MM.1S (cell line): ENCODE measurements around the gene WWTR1.

Experiments
- DNase-seq: peaks from one replicate; pipeline ENCODE4 v3.0.0-alpha.2; 2015
- H2AFZ ChIP-seq: fragments of 300-600 bp; sonication (generic); 2 replicates; pipeline ENCODE4 v1.6.0; 2016; ENCODE audit warnings: antibody characterized with exemption, low read length
- H3F3A ChIP-seq: fragments of 300-600 bp; sonication (generic); 2 replicates; pipeline ENCODE4 v1.6.1; 2016; ENCODE audit warnings: mild to moderate bottlenecking, antibody characterized with exemption, low read length, moderate library complexity, mixed read lengths; ENCODE audit not compliant: insufficient read depth
- H3K27ac ChIP-seq: fragments of 300-600 bp; sonication (generic); 2 replicates; pipeline ENCODE4 v1.5.1; 2016; ENCODE audit warnings: mild to moderate bottlenecking, low read length
- H3K27me3 ChIP-seq: fragments of 300-600 bp; sonication (generic); replicated peaks from 2 replicates; pipeline ENCODE4 v1.6.0; 2016; ENCODE audit warnings: low read length; ENCODE audit not compliant: insufficient read depth
- H3K36me3 ChIP-seq: fragments of 300-600 bp; sonication (generic); replicated peaks from 2 replicates; pipeline ENCODE4 v1.6.1; 2016; ENCODE audit warnings: mild to moderate bottlenecking, low read length, mixed read lengths; ENCODE audit not compliant: insufficient read depth
- H3K4me1 ChIP-seq: fragments of 300-600 bp; sonication (generic); 2 replicates; pipeline ENCODE4 v1.6.1; 2016; ENCODE audit warnings: low read length, mixed read lengths
- H3K4me2 ChIP-seq: fragments of 300-600 bp; sonication (generic); 2 replicates; pipeline ENCODE4 v1.6.0; 2016; ENCODE audit warnings: low read depth, low read length
- H3K4me3 ChIP-seq: fragments of 300-600 bp; sonication (generic); 2 replicates; pipeline ENCODE4 v1.5.1; 2016; ENCODE audit warnings: low read length, mixed read lengths
- H3K79me2 ChIP-seq: fragments of 300-600 bp; sonication (generic); 2 replicates; pipeline ENCODE4 v1.6.1; 2016; ENCODE audit warnings: mixed run types, low read length, mixed read lengths
- H3K9ac ChIP-seq: fragments of 300-600 bp; sonication (generic); 2 replicates; pipeline ENCODE4 v1.6.1; 2016; ENCODE audit warnings: low read length, mixed read lengths
- H3K9me2 ChIP-seq: fragments of 300-600 bp; sonication (generic); replicated peaks from 2 replicates; pipeline ENCODE4 v1.6.1; 2016; ENCODE audit warnings: mild to moderate bottlenecking, low read length, mixed read lengths; ENCODE audit not compliant: insufficient read depth
- H3K9me3 ChIP-seq: fragments of 300-600 bp; sonication (generic); replicated peaks from 2 replicates; pipeline ENCODE4 v1.6.1; 2016; ENCODE audit warnings: mild to moderate bottlenecking, low read length, mixed read lengths; ENCODE audit not compliant: insufficient read depth
- H4K20me1 ChIP-seq: fragments of 300-600 bp; sonication (generic); 2 replicates; pipeline ENCODE4 v1.6.1; 2016; ENCODE audit warnings: mild to moderate bottlenecking, low read length, moderate library complexity, mixed read lengths; ENCODE audit not compliant: insufficient read depth
- CTCF ChIP-seq: fragments of 300-600 bp; sonication (generic); IDR thresholded peaks from 2 replicates; pipeline ENCODE4 v1.5.1; 2016; ENCODE audit warnings: antibody characterized with exemption, low read length, mixed read lengths
- EZH2 ChIP-seq: fragments of 300-600 bp; sonication (generic); optimal IDR thresholded peaks from 2 replicates; pipeline ENCODE3; 2017; ENCODE audit warnings: low read depth, mild to moderate bottlenecking, antibody characterized with exemption, low read length, mixed read lengths
- EZH2phosphoT487 ChIP-seq: fragments of 300-600 bp; sonication (generic); IDR thresholded peaks from 2 replicates; pipeline ENCODE4 v1.6.1; 2018; ENCODE audit warnings: antibody characterized with exemption, low read length

The WWTR1 gene

GRCh38 chr3:149585401-149585726 lies 72.5 kb downstream of the WWTR1 start:
- Histone ChIP-seq H2AFZ (no peak overlapping the region), H4K20me1 (no peaks in the 10 kb centered on the region), H3K79me2 (no peaks in the 10 kb centered on the region), H3K27ac (peak overlapping the region; percentile 33; the same call in 1 of the 2 replicates), H3K4me2 (peak overlapping the region; percentile 17; the same call in 1 of the 2 replicates), H3K9me2 (no peaks in the 10 kb centered on the region), H3K36me3 (no peaks in the 10 kb centered on the region), H3K27me3 (0 out of 2 replicates have a peak, but pooled peaks cover 5% of the 10 kb centered on the region), H3K9ac (no peak overlapping the region), H3F3A (peaks cover 19% of the 10 kb centered on the region), H3K4me1 (peaks cover 24% of the 10 kb centered on the region), H3K4me3 (no peak overlapping the region), H3K9me3 (no peaks in the 10 kb centered on the region)
- DNase-seq = peak; percentile 96
- no peak for TF ChIP-seq EZH2phosphoT487
- TF ChIP-seq EZH2 = no peak
- no peak for TF ChIP-seq CTCF

- TF ChIP-seq EZH2 = no peak
- no peak for TF ChIP-seq EZH2phosphoT487
- no peak for TF ChIP-seq CTCF
- Histone ChIP-seq H4K20me1 (no peaks in the 10 kb centered on the region), H3K27me3 (0 out of 2 replicates have a peak, but pooled peaks cover 5% of the 10 kb centered on the region), H3K4me2 (no peak overlapping the region), H3K9ac (no peak overlapping the region), H3K79me2 (no peaks in the 10 kb centered on the region), H3K4me1 (peaks cover 30% of the 10 kb centered on the region), H3K9me2 (no peaks in the 10 kb centered on the region), H3K9me3 (no peaks in the 10 kb centered on the region), H3K36me3 (no peaks in the 10 kb centered on the region), H3K4me3 (no peak overlapping the region), H3K27ac (no peak overlapping the region), H3F3A (peaks cover 19% of the 10 kb centered on the region), H2AFZ (no peak overlapping the region)
- DNase-seq = no peak
Measured at GRCh38 chr3:149583921-149584635, 73.7 kb downstream of the WWTR1 start.

GRCh38 chr3:149582395-149582794 lies 75.4 kb downstream of the WWTR1 start:
- H3K9me3 ChIP-seq = no peaks in the 10 kb centered on the region
- H3K4me1 ChIP-seq = peaks cover 30% of the 10 kb centered on the region
- no peaks in the 10 kb centered on the region for H4K20me1 ChIP-seq
- 0 out of 2 replicates have a peak, but pooled peaks cover 5% of the 10 kb centered on the region for H3K27me3 ChIP-seq
- no peak for DNase-seq
- H3K9ac ChIP-seq = no peak overlapping the region
- no peaks in the 10 kb centered on the region for H3K79me2 ChIP-seq
- TF ChIP-seq CTCF (no peak), EZH2 (no peak)
- no peak overlapping the region for H3K4me2 ChIP-seq
- peaks cover 19% of the 10 kb centered on the region for H3F3A ChIP-seq
- no peaks in the 10 kb centered on the region for H3K9me2 ChIP-seq
- no peak overlapping the region for H3K27ac ChIP-seq
- H3K36me3 ChIP-seq = no peaks in the 10 kb centered on the region
- H2AFZ ChIP-seq = no peak overlapping the region
- H3K4me3 ChIP-seq = no peak overlapping the region
